ENCODE results near the gene SHISA7. TPM values are rescaled to one million over a fixed set of nuclear protein-coding genes. Genes with fewer than 3 reads are reported as not detected.
A peak's percentile ranks its signal among the peaks of the same experiment; 100 is the strongest.

Gene SHISA7
- total RNA-seq, 1 experiment from 2014 or later: not detected

- Mint-ChIP-seq H3K4me1 (ENCODE audit: low read depth, unreplicated experiment) (peaks cover 18% of the 10 kb centered on the region), H3K9me3 (ENCODE audit: unreplicated experiment) (no peaks in the 10 kb centered on the region), H3K36me3 (ENCODE audit: insufficient read depth, unreplicated experiment) (peaks cover 48% of the 10 kb centered on the region), H3K27me3 (ENCODE audit: insufficient read depth, unreplicated experiment) (no peaks in the 10 kb centered on the region), H3K27ac (ENCODE audit: unreplicated experiment) (peak within 1 kb of the TSS; percentile 89), H3K4me3 (ENCODE audit: unreplicated experiment) (peak within 1 kb of the TSS; percentile 93)
- Histone ChIP-seq H3K27me3 (replicated peaks; ENCODE audit: control insufficient read depth, insufficient read depth, low read length) (no peaks in the 10 kb centered on the region), H3K9me3 (no peaks in the 10 kb centered on the region), H3K4me3 (ENCODE audit: low read depth, low read length) (peak within 1 kb of the TSS; percentile 73), H3K4me1 (peaks cover 30% of the 10 kb centered on the region), H3K36me3 (ENCODE audit: control insufficient read depth, insufficient read depth, low read length) (peaks cover 16% of the 10 kb centered on the region)
- intact Hi-C loops (cut with micrococcal nuclease; ENCODE audit: unreplicated experiment): loop anchor here (2.0 to 10.0 kb wide), 3 partner anchors 92 to 250 kb away; no protein-coding TSS in a partner anchor
- ChIA-PET POLR2A (interaction anchor here (0.7 to 2.4 kb wide), 15 partner anchors 10 to 215 kb away, joined by 3 to 28 read pairs (median 4); partner anchors contain the start of genes FIZ1, HSPBP1, ISOC2 and KMT5C), CTCF (interaction anchor here (0.5 to 2.4 kb wide), 17 partner anchors 9 to 1983 kb away, joined by 3 to 29 read pairs (median 3); partner anchors contain the start of genes HSPBP1, KMT5C, PPP1R12C and PTPRH)
- peak in 1 of 2 experiments; percentile 75 for DNase-seq
- no peak for TF ChIP-seq CTCF (IDR thresholded peaks at IDR 0.05; ENCODE audit: insufficient read depth in 1 of 2, low read depth in 1 of 2, low read length in 1 of 2, severe bottlenecking in 1 of 2, unreplicated experiment in 1 of 2)
- BruUV-seq (replicated peaks): no TSS peak
Observed at GRCh38 chr19:55384131-55384919, 58.8 kb downstream of the SHISA7 start, which contains the start of gene TMEM238. Gene TMEM238 (minus strand): TSS chr19:55384292. CDS start chr19:55384259, 33 bp downstream.

- intact Hi-C loops (cut with micrococcal nuclease; ENCODE audit: unreplicated experiment): loop anchor here (2.0 to 10.0 kb wide), 3 partner anchors 91 to 251 kb away; no protein-coding TSS in a partner anchor
- BruUV-seq (replicated peaks): TSS peak; percentile 36
- peak; percentile 84 to 86 for DNase-seq
Observed at GRCh38 chr19:55383279-55384130, 59.6 kb downstream of the SHISA7 start.

More at GRCh38 chr19:55383279-55384130, 59.6 kb downstream of the SHISA7 start:
- Mint-ChIP-seq H3K9me3 (ENCODE audit: unreplicated experiment) (no peaks in the 10 kb centered on the region), H3K4me1 (ENCODE audit: low read depth, unreplicated experiment) (peaks cover 18% of the 10 kb centered on the region), H3K27ac (ENCODE audit: unreplicated experiment) (peak overlapping the region; percentile 89), H3K4me3 (ENCODE audit: unreplicated experiment) (peak overlapping the region; percentile 93), H3K36me3 (ENCODE audit: insufficient read depth, unreplicated experiment) (peaks cover 42% of the 10 kb centered on the region), H3K27me3 (ENCODE audit: insufficient read depth, unreplicated experiment) (no peaks in the 10 kb centered on the region)
- Histone ChIP-seq H3K27me3 (replicated peaks; ENCODE audit: control insufficient read depth, insufficient read depth, low read length) (no peaks in the 10 kb centered on the region), H3K9me3 (no peaks in the 10 kb centered on the region), H3K4me3 (ENCODE audit: low read depth, low read length) (peak overlapping the region; percentile 73), H3K36me3 (ENCODE audit: control insufficient read depth, insufficient read depth, low read length) (peaks cover 15% of the 10 kb centered on the region), H3K4me1 (peaks cover 28% of the 10 kb centered on the region)
- no peak for TF ChIP-seq CTCF (IDR thresholded peaks at IDR 0.05; ENCODE audit: insufficient read depth in 1 of 2, low read depth in 1 of 2, low read length in 1 of 2, severe bottlenecking in 1 of 2, unreplicated experiment in 1 of 2)
- POLR2A ChIA-PET: interaction anchor here (0.6 to 2.4 kb wide), 13 partner anchors 10 to 216 kb away, joined by 3 to 28 read pairs (median 4); partner anchors contain the start of genes FIZ1, HSPBP1, ISOC2 and KMT5C
- CTCF ChIA-PET: interaction anchor here (0.5 to 2.4 kb wide), 14 partner anchors 14 to 1984 kb away, joined by 3 to 29 read pairs (median 4); partner anchors contain the start of genes KMT5C, PPP1R12C, PTPRH and ZNF784
